ENCODE data around the gene PLCB4. TPM values are rescaled to one million over a fixed set of nuclear protein-coding genes. Genes with fewer than 3 reads are reported as not detected.

Gene PLCB4
- 10.5 TPM for total RNA-seq (ENCODE audit: unreplicated experiment)
- long read RNA-seq = 0 reads

- H3K36me3 Mint-ChIP-seq (ENCODE audit: low read depth, unreplicated experiment) = peaks cover 4% of the 10 kb centered on the region
- H3K4me3 Mint-ChIP-seq (ENCODE audit: unreplicated experiment) = peak within 1 kb of the TSS; percentile 100
- H3K4me1 Mint-ChIP-seq (ENCODE audit: unreplicated experiment) = peaks cover 16% of the 10 kb centered on the region
- peaks cover 9% of the 10 kb centered on the region for H3K27me3 Mint-ChIP-seq (ENCODE audit: unreplicated experiment)
- DNase-seq (ENCODE audit: low spot score) = peak; percentile 34
- no peaks in the 10 kb centered on the region for H3K9me3 Mint-ChIP-seq (ENCODE audit: unreplicated experiment)
- TF ChIP-seq CTCF (IDR thresholded peaks at IDR 0.05; ENCODE audit: unreplicated experiment) = no peak
- peak within 1 kb of the TSS; percentile 96 for H3K27ac Mint-ChIP-seq (ENCODE audit: unreplicated experiment)
Observed at GRCh38 chr20:9068841-9069663, at the start of gene PLCB4. Gene PLCB4 (plus strand): TSS chr20:9069087. CDS start chr20:9307815, 238,728 bp downstream.

GRCh38 chr20:9019833-9020232, 49.1 kb upstream of the PLCB4 start:
- no peaks in the 10 kb centered on the region for H3K4me1 Mint-ChIP-seq (ENCODE audit: unreplicated experiment)
- no peaks in the 10 kb centered on the region for H3K27me3 Mint-ChIP-seq (ENCODE audit: unreplicated experiment)
- no peaks in the 10 kb centered on the region for H3K36me3 Mint-ChIP-seq (ENCODE audit: low read depth, unreplicated experiment)
- no peak for DNase-seq (ENCODE audit: low spot score)
- H3K9me3 Mint-ChIP-seq (ENCODE audit: unreplicated experiment) = no peaks in the 10 kb centered on the region
- no peak overlapping the region for H3K27ac Mint-ChIP-seq (ENCODE audit: unreplicated experiment)
- H3K4me3 Mint-ChIP-seq (ENCODE audit: unreplicated experiment) = no peak overlapping the region
- TF ChIP-seq CTCF (IDR thresholded peaks at IDR 0.05; ENCODE audit: unreplicated experiment) = no peak

GRCh38 chr20:9021216-9021615, 47.7 kb upstream of the PLCB4 start:
- DNase-seq (ENCODE audit: low spot score) = no peak
- Mint-ChIP-seq H3K36me3 (ENCODE audit: low read depth, unreplicated experiment) (no peaks in the 10 kb centered on the region), H3K4me1 (ENCODE audit: unreplicated experiment) (no peaks in the 10 kb centered on the region), H3K4me3 (ENCODE audit: unreplicated experiment) (no peak overlapping the region), H3K27ac (ENCODE audit: unreplicated experiment) (no peak overlapping the region), H3K27me3 (ENCODE audit: unreplicated experiment) (no peaks in the 10 kb centered on the region), H3K9me3 (ENCODE audit: unreplicated experiment) (no peaks in the 10 kb centered on the region)
- TF ChIP-seq CTCF (IDR thresholded peaks at IDR 0.05; ENCODE audit: unreplicated experiment) = no peak

- Mint-ChIP-seq H3K27ac (ENCODE audit: unreplicated experiment) (no peak overlapping the region), H3K9me3 (ENCODE audit: unreplicated experiment) (no peaks in the 10 kb centered on the region), H3K4me1 (ENCODE audit: unreplicated experiment) (no peaks in the 10 kb centered on the region), H3K27me3 (ENCODE audit: unreplicated experiment) (no peaks in the 10 kb centered on the region), H3K4me3 (ENCODE audit: unreplicated experiment) (no peak overlapping the region), H3K36me3 (ENCODE audit: low read depth, unreplicated experiment) (no peaks in the 10 kb centered on the region)
- no peak for DNase-seq (ENCODE audit: low spot score)
- TF ChIP-seq CTCF (IDR thresholded peaks at IDR 0.05; ENCODE audit: unreplicated experiment) = no peak
Observed at GRCh38 chr20:9021699-9022098, 47.2 kb upstream of the PLCB4 start.

- H3K9me3 Mint-ChIP-seq (ENCODE audit: unreplicated experiment) = no peaks in the 10 kb centered on the region
- TF ChIP-seq CTCF (IDR thresholded peaks at IDR 0.05; ENCODE audit: unreplicated experiment) = no peak
- H3K4me1 Mint-ChIP-seq (ENCODE audit: unreplicated experiment) = no peaks in the 10 kb centered on the region
- H3K27ac Mint-ChIP-seq (ENCODE audit: unreplicated experiment) = no peak overlapping the region
- H3K27me3 Mint-ChIP-seq (ENCODE audit: unreplicated experiment) = no peaks in the 10 kb centered on the region
- H3K4me3 Mint-ChIP-seq (ENCODE audit: unreplicated experiment) = no peak overlapping the region
- DNase-seq (ENCODE audit: low spot score) = no peak
- no peaks in the 10 kb centered on the region for H3K36me3 Mint-ChIP-seq (ENCODE audit: low read depth, unreplicated experiment)
Observed at GRCh38 chr20:9022376-9022775, 46.5 kb upstream of the PLCB4 start.

Measured in endothelial cell (in vitro differentiated cells).